Stimulated activated CD8-positive, alpha-beta memory T cell treated with anti-CD3 and anti-CD28 coated beads, Interleukin-4, amount 100 ng/mL, for 48 hours (primary cell): ENCODE measurements around the gene ANKRD34A.
A peak's percentile ranks its signal among the peaks of the same experiment; 100 is the strongest.

Source experiments
- DNase-seq: peaks from one replicate; pipeline ENCODE4 v3.0.0-alpha.2; 2020

The ANKRD34A gene

DNA sequence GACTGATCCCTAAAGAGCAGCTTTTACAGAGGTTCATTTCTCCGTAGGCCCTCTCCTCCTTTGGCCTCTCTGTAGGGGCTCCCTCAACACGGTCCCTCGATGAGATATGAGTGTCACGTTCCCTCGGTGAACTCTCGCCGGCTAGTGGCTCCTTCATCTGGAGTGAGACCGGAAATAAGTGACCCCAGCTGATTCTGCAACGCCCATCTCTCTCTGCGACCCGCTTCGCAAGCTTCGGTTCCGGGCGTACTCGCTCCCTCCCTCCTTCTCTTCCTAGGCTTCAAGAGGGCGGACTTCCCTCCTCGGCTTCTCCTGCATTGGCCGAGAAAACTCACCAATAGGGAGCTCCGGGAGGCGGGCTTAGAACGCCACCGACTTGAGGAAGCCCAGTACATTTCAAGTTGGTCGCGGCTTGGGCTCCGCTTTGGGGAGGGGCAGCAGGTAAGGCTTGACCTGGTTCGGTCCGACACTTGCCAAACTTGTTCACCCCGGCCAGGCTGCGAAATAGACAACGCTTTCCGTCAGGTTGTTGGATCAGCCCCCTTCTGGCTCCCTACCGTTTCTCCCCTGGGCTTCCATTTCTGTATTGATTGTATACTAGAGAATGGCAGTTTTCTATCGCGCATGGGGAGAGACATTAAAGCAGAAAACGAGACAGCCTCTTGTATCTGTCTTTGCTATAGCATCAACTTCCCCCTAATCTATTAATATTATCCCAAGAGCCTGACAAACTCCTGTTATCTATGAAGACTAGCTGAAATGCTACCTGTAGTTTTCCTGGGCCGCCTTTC lies at the start of gene ANKRD34A, which contains the start of gene POLR3GL:
ANKRD34A (minus strand) TSS at position 248 of the 791 bp plus-strand sequence. CDS start 2,816 bp downstream, outside the sequence.
POLR3GL (plus strand) TSS at position 363 of the 791 bp plus-strand sequence. CDS start 10,176 bp downstream, outside the sequence.
- peak; percentile 93 for DNase-seq

DNA sequence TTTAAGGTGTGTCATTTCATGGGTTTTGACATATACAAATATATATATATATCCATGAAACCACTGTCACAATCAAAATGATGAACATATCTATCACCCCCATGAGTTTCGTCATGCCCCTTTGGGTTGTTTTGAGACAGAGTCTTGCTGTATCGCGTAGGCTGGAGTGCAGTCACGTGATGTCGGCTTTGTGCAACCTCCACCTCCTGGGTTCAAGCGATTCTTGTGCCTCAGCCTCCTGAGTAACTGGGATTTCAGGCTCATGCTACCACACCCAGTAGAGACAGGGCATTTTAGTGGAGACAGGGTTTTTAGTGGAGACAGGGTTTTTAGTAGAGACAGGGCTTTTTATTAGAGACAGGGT lies 49.2 kb upstream of the ANKRD34A start:
- no peak for DNase-seq

DNA sequence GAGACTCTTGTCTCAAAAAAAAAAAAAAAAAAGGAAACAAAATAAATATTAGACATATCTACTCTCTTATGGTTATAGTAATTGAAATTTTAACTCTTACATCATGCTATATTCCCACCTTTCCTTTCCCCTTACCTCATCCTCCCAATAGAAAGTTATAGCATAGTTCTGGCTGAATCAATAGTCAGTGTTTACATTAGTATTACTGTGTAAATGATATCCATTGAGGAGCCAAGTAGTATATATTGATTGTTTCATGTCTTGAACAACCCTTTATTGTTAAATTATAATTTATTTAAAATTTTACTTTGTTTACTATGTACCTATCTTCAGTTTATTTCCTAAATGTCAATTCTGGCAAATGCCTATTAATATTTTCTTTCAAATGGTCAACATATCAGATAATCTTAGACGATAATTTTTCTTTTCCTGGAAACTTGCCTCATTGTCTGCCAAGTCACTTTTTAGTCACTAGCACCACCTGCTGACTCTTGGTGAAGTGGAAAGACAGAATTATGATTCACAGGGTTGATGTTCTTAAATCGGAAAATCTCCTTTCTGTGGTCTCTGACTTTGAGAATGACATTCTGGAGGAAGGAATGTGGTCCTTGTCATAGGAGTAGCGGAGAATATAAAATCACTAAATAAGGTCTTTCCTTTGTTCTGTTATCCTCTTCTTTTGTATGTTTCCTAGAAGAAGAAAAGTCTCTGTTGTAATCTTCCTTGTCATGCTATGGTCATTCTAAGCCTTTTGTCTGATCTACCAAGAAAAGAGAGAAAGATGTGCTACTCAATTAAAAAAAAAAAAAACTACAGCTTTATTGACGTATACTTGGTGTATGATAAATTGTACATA lies 48.6 kb upstream of the ANKRD34A start:
- DNase-seq: no peak

DNA sequence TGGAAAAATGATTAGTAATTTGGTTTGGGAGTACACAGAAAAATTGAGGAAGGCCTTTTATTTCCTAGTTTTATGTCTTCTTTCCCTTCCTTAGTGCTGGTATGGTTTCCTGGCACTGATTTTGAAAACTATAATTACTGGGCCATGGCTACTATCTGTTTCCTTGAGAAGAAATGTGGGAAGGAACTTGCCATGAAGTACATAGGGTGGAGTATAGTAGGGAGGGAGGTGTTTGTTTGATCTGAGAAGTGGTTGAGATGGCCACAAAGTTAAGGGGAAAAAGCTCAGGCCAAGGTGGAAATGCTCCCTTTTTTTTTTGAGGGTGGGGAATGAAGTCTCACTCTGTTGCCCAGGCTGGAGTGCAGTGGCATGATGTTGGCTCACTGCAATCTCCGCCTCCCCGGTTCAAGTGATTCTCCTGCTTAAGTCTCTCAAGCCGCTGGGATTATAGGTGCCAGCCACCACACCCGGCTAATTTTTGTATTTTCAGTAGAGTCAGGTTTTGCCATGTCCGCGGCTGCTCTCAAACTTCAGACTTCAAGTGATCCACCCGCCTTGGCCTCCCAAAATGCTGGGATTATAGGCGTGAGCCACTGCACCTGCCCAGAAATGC lies 45.9 kb upstream of the ANKRD34A start:
- no peak for DNase-seq

DNA sequence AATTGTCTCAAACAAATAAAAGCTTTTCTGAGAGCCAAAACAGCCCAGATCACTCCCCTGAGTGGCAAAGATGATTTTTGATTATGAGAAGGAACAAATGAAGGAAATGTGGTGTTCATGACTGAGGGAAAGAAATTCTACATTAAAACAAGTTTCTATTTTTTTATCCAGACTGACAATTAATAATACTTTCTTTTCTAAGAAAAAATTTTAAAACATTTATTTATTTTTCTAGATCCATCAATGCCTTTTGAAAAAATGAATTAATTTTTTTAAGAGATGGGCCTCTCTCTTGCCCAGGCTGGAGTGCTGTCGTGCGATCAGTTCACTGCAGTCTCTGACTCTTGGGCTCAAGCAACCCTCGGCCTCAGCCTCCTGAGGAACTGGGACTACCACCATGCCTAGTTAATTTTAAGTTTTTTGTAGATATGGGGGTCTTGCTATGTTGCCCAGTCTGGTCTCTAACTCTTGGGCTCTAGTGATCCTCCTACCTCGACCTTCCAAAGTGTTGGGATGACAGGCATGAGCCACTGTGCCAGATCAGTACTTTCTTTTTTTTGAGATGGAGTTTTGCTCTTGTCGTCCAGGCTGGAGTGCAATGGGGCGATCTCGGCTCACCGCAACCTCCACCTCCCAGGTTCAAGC lies 43.2 kb upstream of the ANKRD34A start:
- no peak for DNase-seq

DNA sequence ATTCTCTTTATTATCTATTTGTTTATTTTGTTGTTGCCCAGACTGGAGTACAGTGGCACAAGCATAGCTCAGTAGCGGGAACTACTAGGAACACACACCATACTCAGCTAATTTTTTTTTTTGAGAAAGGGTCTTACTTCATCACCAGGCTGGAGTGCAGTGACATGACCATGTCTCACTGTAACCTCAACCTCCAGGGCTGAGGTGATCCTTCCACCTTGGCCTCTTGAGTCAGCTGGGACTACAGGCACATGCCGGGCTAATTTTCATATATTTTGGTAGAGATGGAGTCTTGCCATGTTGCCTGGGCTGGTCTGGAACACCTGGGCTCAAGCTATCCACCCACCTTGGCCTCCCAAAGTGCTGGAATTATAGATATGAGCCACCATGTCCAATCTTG lies 37.3 kb upstream of the ANKRD34A start:
- no peak for DNase-seq

DNA sequence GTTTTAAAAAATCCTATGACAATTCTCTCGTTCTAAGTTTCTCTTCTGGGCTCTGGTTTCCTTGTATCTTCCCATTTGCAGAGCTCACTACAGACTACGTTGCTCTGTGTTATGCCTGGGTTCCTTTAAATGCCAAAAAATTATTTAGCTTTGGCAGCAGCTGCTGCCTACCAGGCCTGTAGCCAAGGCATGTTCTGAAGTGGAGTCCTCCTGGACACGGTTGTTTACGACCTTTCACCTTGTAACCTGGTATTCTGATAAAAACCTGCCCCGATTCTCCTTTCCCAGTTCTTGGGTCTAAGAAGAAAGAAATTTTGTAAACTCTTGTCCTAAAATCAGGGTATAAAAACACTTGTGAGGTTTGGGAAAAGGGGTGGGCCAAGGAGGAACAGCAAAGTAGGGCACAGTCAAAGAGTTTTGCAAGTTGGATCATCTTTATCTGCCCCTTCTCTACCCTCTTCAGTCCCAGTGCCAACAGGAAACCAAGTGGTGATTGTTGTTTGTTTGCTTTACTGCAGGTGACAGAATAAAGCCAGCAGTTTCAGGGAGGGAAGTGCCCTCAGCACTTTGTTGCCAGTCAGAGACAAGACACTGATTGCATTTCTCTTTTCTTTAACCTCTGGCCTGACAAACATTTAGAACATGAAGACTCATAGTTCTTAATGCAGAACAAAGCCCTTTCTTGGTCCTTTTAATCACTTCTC lies 35.1 kb upstream of the ANKRD34A start:
- no peak for DNase-seq

DNA sequence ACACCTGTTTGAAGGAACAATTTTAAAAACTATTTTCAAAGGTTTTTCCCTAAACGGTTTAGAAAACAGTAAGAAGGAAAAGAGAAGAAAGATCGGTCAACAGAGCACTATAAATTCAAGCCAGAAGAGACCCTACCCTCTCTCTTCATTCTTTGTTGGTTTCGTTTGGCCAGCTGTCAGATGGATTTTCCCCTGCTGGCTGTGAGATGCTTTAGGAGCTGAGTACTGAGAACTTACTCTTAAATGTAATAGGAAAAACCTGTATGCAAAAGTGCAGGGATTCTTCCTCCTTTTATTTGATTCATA lies 33.3 kb upstream of the ANKRD34A start:
- no peak for DNase-seq

DNA sequence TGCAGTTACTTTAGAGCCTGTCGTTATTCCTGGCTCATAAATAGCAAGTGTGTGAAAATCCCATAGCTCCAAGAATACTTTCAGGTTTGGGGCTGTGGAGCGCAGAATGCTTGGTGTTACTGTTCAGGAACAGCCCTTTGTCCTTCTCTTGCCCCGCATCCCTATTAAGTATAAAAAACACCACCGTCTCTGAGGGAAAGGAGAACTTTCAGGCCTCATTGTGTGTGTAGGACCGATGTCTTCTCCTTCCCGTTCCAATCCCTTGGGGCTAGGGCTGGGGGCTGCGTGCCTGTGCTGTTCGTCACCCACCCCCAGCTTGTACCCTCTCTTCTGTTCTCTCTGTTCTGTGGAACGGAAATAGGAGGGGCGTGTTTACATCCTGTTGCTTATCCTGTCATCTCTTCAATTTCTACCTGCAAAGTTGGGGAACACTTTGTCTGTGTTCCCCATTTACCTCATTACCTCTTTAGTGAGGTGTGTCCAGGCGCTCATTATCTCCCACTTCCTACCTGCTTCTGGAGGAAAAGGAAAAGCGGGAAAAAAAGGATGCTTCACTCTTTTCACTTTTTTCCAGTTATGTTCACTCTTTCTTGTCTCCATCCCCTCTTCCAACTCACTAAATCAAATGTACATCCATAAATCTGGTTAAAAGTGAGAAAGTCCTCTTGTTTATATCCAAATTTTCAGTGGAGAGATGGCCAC lies 32.8 kb upstream of the ANKRD34A start:
- DNase-seq: peak; percentile 66

DNA sequence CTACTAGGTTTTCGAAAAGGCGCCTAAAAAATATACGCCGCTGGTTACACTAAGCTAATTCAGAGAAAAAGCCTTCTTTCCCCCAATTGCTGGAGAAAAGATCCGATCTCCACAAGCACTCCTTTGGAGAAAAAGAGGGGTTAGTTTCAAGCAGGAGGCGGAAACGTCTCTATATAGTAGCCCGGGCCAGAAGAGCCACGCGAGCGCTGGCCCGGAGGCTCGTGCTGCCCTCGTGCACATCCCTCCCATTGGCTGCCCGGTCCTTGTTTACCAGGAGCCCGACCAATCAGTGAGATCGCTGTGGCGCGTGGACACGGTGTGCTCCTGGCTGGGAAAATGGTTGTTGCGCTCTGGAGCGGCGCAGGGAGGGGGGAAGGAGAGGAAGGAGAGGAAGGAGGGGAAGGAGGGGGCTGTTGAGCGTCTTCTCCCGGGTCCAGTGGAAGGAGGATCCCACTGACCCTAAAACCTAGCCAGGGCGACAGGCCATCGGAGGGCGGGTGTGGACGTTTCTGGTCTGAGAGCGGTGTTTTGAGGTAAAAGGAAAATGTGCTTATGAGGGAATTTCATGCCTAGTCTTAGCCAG lies 32.1 kb upstream of the ANKRD34A start, which contains the start of gene TXNIP:
TXNIP (minus strand) TSS at position 147 of the 583 bp plus-strand sequence. CDS start 313 bp downstream, outside the sequence.
- DNase-seq: peak; percentile 96

DNA sequence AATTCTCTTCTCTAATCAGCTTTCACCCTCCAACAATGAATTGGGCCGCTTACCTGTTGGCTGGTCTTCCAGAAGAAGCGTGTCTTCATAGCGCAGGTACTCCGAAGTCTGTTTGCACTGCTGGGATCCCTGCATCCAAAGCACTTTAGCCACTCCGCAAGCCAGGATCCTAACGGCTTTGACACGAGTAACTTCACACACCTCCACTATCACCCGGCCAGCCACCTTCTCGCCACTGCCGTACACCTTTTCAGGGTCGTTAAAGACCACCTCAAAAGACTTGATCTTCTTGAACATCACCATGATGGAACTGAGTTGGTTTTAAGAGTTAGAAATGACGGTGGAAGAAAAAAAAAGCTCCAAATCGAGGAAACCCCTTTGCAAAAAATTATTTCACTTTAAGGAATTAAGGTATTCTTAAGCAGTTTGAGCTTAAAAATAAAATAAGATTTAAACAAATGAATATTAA lies 31.6 kb upstream of the ANKRD34A start:
- DNase-seq: no peak

DNA sequence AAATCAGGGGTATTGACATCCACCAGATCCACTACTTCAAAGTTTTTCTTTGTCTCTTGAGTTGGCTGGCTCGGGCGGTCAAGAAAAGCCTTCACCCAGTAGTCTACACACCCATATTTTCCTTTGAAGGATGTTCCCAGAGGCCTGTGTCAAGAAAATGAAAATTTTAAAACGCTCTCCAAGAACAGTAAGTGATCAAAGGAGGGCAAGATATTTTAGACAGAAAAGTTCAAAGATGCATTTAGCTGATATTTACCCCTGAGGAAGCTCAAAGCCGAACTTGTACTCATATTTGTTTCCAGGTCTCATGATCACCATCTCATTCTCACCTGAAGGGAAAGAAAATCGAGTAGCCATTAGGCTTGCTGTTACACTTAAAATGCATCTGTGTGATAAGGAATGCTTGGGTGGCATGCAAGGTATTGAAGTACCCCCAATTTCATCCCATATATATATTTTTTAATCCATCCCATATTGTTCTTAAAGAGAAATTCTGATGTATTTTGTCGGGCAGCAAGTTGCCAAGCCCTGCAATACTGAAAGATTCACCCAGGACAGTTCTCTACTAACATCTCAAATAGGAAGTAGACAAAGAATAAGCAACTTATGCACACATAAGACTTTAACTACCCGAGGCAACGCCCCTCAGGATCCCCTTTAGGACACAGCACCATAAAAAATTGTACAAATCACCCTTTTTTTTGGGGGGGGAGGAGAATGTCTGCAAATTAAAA lies 30.9 kb upstream of the ANKRD34A start:
- DNase-seq: no peak

DNA sequence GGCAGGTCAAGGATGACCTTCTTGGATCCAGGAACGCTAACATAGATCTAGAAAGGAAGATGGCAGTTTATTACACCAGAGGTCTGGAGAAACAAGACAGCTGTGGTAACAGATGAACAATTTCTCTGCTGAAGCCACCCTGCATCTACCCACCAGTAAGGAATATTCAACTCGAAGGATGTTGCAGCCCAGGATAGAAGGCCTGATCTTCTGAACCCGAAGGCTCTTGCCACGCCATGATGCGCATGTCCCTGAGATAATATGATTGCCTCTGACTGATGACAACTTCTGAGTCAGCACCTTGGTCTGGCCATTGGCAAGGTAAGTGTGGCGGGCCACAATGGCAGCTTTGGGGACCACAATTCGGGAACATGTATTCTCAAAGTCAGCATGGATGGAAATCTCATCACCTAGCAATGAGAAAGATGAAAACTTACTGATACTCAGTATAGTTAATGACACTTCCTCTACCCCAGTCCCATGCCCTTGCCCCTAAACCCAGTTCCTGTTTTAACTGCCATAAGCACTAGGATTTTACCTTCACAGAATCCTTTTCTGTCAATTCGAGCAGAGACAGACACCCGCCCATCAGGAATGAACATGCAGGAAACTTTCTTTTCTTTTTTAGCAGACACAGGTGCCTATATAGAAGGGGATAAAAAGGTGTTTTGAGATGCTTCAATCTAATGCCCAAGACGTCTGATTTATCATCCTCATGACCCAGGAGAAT lies 30.2 kb upstream of the ANKRD34A start:
- peak; percentile 69 for DNase-seq

DNA sequence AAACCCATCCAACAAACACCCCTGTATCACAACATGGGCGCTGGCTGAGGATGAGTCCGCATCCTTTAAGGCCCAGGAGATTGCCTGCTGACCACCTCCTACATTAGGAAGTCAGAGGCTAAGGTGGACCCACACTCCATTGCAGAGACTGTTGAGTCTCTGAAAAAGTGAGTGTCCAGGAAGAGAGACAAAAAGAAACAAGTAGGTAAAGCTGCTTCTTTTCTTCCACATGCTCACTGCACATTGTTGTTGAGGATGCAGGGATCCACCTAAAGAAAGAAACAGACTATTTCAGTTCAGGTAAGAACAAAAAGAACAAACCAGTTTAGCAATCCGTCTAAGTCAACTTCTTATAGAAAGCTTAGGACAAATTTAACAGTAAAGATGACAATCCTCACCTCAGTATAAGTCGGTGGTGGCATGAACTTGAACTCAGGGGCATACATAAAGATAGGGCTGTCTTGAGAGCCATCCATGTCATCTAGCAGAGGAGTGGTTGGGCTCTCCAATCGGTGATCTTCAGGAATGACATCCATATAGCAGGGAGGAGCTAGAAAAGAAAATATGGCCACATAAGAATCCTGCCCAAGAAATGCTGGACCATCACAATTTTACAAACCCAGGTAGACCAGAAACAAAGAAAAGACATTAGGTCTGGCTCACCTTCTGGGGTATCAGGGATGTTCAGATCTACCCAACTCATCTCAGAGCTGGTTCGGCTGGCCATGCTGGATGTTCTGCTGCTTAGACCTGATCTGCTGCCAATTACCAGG lies 29.4 kb upstream of the ANKRD34A start:
- no peak for DNase-seq

DNA sequence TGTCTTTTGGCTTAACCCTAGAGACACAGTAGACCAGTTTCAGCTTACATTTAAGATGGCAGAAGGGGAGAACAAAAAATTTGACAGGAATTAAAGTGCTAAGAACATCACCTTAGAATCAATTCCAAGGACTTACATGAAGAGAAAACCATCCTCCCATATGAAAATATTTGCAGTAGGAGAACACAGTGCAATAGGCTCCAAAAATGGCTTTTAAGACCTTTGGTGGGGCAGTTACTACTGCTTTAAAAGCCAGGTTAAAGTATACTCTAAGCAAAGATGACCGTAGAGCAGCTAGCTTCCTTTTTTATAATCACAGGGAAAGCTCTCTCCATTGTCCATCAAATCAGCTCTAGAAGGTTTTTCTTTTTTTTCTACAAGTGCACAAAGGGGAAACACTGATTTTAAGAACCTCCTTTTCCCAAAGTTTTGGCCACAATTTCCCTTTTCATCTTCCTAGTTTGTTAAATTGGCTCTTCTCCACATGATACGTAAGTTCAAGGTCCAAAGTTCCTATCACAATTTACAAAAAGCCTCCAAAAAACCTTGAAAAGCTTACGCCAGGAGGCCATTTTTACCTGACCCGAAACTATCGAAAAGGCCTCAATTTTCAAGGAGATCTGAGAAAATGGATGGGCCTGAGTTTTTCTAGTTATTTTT lies 28.7 kb upstream of the ANKRD34A start:
- no peak for DNase-seq

DNA sequence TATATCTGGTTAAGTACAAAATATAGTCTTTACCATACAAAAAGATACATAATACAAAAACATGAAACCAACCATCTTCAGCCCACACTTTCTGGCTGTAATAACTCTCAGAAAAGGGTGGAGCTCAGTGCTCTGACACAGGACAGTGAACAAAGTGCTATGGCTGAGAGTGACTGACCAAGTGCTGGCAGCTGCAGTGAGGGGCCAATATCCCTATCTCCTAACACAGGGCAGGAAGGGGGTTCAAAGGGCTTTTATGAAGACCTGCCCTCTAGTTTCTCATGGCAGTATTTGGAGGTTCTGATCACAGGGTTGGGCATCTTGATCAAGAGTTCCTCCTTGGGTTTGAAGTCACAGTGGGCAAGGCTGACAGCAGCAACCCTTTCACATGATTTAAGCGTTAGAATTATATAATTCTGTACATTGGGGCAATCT lies 28.1 kb upstream of the ANKRD34A start:
- DNase-seq: no peak

DNA sequence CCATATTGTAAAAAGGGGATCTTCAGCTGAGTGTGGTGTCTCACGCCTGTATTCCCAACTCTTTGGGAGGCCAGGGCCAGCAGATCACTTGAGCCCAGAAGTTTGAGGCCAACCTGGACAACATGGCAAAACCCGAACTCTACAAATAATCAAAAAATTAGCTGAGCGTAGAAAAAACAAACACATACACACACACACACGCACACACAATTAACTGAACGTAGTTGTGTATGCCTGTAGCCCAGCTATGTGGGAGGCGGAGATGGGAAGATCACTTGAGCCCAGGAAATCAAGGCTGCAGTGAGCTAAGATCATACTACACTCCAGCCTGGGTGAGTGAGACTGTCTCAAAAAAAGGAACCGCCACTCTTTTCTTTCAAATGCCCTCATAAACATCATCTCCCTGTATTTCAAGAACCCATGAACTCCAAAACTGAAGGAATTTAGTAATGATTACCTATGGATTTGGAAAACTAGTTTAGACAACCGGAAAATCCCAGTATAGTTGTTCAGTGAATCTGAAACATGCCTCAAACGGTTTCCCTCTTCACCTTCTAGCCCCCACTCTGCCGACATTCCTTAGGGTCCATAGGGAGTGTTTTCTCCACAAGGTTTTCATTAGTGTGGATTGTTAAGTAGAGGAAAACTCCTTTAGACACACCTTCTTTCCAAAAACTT lies 27.5 kb upstream of the ANKRD34A start:
- no peak for DNase-seq
